NCI-H526 (cell line): ENCODE measurements around the gene ROBO3.

Experiments used
- DNase-seq, 2 experiments: peaks; one replicate each; lab custom pipeline; 2025; lab: John Stamatoyannopoulos, UW

The ROBO3 gene

GRCh38 chr11:124875943-124876817 is 10.9 kb downstream of the ROBO3 start:
- DNase-seq, result peak; percentile 87 to 98

DNA sequence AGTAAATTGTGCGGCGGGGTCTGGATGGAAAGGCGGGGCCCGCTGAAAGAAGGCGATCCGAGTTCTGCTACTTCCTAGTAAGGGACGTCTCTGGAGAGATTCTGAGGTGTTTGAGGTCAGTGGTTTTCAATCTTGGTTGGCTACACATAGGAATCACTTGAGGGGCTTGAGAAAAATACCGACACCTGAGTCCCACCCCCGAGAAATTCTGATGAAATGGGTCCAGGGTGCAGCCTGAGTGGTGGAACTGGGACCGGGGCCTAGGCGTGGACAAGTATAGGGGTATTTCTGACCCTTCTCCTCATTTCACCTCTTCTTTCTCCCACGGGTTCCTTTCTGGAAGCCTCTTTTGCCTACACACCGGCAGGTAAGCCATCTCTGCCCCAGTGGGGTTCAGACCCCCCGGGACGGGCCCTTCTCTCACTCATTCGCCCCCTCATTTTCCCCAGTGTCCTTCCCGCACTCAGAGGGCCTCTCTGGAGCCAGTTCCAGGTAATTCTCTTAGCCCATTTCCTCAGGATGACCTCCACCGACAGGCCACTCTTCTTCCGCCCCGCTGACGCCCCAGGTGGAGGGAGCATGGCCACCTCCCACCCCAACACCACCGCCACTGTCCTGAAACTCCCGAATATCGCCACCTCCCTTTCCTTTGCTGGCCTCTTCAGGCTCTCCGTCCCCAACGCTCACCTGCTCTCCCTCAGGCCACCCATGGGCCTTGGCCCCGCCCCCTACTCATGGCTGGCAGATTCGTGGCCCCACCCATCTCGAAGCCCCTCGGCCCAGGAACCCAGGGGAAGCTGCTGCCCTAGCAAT is 11.8 kb downstream of the ROBO3 start:
- no peak for DNase-seq

GRCh38 chr11:124877631-124877909 is 12.3 kb downstream of the ROBO3 start:
- no peak for DNase-seq

- no peak for DNase-seq
Observed at GRCh38 chr11:124877910-124878758, 12.9 kb downstream of the ROBO3 start.

GRCh38 chr11:124878759-124879492 is 13.7 kb downstream of the ROBO3 start:
- no peak for DNase-seq

- no peak for DNase-seq
Observed at GRCh38 chr11:124879493-124880289, 14.5 kb downstream of the ROBO3 start.

GRCh38 chr11:124880290-124880611 is 15.0 kb downstream of the ROBO3 start:
- no peak for DNase-seq

GRCh38 chr11:124880958-124881357 is 15.7 kb downstream of the ROBO3 start:
- no peak for DNase-seq

DNA sequence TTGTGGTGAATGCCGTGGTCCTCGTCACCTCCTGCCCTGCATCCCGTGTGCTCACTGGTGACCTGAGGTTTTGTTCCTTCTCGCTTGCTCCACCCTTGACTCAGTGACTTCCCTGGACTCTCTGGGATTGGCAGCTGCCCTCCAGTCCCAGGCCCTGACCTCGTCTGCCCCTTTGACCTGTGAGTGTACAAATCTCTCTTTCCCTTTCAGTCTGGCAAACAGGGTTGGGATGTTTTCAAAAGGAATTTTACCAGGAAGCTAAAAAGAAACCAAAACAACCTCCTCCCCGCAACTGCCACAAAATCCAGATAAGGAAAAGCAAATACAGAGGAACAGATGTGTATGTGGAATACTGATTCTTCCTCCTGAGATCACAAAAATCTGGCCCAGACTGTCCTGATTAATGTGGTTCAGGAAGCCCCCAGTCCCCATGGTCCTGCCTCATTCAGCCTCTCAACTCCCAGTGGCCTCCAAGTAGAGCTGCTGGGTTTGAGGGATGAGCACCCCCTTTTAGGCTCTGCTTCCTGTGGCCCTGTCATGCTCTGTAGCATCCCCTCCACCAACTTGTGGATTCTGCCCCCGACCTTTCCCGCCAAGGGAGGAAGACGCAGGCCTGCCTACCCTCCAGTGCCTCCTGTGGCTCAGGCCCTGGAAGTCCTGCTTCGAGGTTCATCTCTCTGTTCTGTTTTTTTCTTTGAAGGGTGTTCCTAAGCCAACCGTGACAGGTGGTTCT is 17.3 kb downstream of the ROBO3 start:
- no peak for DNase-seq

DNA sequence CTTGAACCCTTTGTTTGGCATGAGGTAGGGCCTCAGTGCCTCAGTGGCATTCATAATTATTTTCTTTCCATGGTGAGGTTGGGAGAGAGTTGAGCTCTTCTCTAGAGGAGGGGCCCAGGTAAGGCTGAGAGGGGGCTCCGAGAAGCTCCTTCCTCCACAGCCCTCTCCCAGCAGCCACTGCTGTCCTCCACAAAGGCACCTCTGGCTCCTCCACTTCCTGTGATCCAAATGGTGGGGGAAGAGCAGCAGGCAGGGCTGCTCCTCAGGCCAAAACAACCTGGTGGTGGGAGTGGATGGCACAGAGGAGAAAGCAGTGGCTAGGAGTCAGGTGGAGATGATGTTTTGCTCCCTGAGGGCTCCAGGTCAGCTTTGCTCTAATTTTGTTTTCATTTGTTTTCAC is 19.1 kb downstream of the ROBO3 start:
- DNase-seq, result no peak

- DNase-seq, result no peak
Observed at GRCh38 chr11:124884869-124885479, 19.7 kb downstream of the ROBO3 start.

GRCh38 chr11:124886476-124886875 is 21.2 kb downstream of the ROBO3 start:
- DNase-seq, result no peak

DNA sequence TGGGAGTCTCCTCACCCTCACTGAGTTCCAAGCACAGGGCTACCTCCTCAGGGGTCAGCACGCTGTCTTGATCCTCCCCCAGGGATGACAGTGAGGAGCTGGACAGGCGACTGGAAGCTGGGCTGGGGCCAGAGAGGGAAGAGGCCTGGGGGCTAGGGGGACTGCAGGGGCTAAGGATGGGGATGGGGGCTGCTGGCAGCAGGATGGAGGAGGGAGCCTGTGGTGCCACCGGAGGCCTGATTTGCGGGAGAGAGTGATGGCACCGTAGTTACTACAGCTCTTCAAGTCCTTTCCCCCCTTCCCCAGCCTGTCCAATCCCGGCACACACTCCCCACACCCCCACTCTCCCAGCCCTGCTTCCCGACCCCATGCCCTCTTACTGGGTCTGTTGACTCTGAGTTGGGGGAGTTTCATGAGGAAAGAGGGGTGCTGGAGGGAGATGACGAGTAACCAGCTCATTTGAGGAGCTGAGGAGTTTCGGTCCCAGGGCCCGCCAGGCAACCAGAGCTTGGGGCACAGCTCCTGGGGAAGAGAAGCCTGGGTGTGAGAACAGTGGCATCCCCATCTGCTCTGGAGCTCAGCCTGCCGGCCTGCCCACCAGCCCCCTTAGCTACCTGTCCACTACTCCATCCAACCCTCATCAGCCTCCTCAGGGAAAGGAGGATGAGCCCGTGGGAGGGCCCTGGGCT is 21.9 kb downstream of the ROBO3 start:
- no peak for DNase-seq

DNA sequence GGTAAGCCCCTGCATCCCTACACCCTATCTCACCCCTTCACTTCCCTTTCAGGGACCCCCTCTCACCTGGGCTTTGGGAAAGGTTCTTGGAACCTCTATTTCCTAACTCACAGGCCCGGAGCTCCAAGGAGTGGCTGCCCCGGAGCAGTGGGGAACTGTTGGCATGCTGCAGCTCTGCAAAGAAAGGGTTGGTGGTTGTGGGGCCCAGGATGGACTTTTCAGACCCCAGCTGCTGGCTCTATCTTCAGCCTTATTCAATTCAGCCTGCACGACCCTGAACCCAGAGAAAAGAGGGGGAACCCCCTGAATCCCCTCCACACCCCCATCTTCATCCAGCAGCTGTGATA is 22.4 kb downstream of the ROBO3 start:
- no peak for DNase-seq

GRCh38 chr11:124889191-124890091 is 24.2 kb downstream of the ROBO3 start:
- DNase-seq, result no peak

GRCh38 chr11:124890151-124890550 is 24.9 kb downstream of the ROBO3 start:
- no peak for DNase-seq

- DNase-seq, result no peak
Observed at GRCh38 chr11:124890683-124891372, 25.6 kb downstream of the ROBO3 start.

DNA sequence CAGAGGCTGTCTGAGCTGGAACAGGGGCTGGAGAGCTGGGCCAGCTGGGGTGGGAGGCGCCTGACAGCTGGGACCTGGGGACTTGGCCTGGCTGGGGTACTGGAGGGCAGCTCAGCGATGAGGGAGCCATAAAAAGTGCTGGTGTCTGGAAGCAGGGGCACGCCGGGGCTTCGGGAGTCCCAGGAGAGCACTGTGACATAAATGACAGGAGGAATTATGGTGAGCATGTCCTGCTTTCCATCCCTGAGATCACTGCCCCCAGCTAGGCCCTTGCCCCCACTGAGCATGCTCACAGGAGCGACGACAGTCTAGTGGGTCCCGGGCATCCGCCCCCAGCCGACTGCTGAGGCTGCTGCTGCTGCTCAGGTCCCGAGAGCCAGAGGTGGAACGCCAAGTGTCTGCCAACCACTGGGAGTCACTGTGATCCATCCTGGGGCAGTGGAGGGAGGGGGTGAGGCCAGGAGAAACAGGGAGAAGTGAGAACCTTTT is 26.2 kb downstream of the ROBO3 start:
- no peak for DNase-seq
